Spleen (tissue), 7 donors: ENCODE measurements around the gene RALGAPA1.

ENCODE experiments used
- CTCF ChIP-seq, 11 experiments: fragments of 200-600 bp in 7 of 11; fragments of 450-650 bp in 4 of 11; sonication (generic) in 4 of 11; IDR thresholded peaks in 8 of 11; conservative IDR thresholded peaks in 3 of 11; 1 replicate in 7 of 11; 2 replicates in 4 of 11; pipeline versions ENCODE4 v1.4.0 to v1.8.0; 2016 to 2021; ENCODE audit warnings: antibody characterized with exemption in 11 of 11, inconsistent platforms in 4 of 11, mild to moderate bottlenecking in 1 of 11
- POLR2A ChIP-seq, 3 donors: fragments of 450-650 bp; IDR thresholded peaks; one replicate each; pipeline ENCODE4 v1.5.1; 2017; ENCODE audit warnings: antibody characterized with exemption in 3 of 3, mild to moderate bottlenecking in 1 of 3
- POLR2AphosphoS5 ChIP-seq, 3 donors: sonication (generic); formaldehyde crosslinking; IDR thresholded peaks; one replicate each; pipeline ENCODE4 v1.5.1; 2017; ENCODE audit warnings: antibody characterized with exemption in 3 of 3
- donor health status: DM: no; HTN: no; CAD: no; lungs with moderate emphysema.
- donor health status: DM: no; HTN: no; CAD: no.
- donor health status: DM: no; HTN: no; CAD: no.

GRCh38 chr14:35752380-35752779, 56.7 kb downstream of the RALGAPA1 start:
- TF ChIP-seq CTCF (IDR thresholded peaks at IDR 0.05 in 8 of 11, conservative IDR thresholded peaks at IDR 0.05 in 3 of 11) (no peak), POLR2AphosphoS5 (IDR thresholded peaks at IDR 0.05) (no peak), POLR2A (IDR thresholded peaks at IDR 0.05) (no peak)
